ENCODE data around the gene EFTUD2. TPM values are rescaled to one million over a fixed set of nuclear protein-coding genes. Genes with fewer than 3 reads are reported as not detected.

EFTUD2 gene
- total and polyA plus RNA-seq, 2 experiments from 2014 or later = 65.2 to 87.0 TPM

- no peaks in the 10 kb centered on the region for H3K9me2 ChIP-seq (replicated peaks; ENCODE audit: insufficient read depth)
- H3K4me1 ChIP-seq (ENCODE audit: insufficient read depth) = no peaks in the 10 kb centered on the region
- H3K4me2 ChIP-seq = no peak overlapping the region
- H3K36me3 ChIP-seq (replicated peaks; ENCODE audit: insufficient read depth, low read depth) = peaks cover 3% of the 10 kb centered on the region
- H3K27me3 ChIP-seq = no peaks in the 10 kb centered on the region
- no peak overlapping the region for H3K4me3 ChIP-seq
- 100% methylated on average over 5 of the region's 5 CpGs for WGBS (ENCODE audit: low lambda C conversion rate, missing lambda C conversion rate)
- TF ChIP-seq EZH2phosphoT487 (IDR thresholded peaks at IDR 0.05; ENCODE audit: low read depth, severe bottlenecking, unreplicated experiment) = no peak
- no peak for TF ChIP-seq CTCF (IDR thresholded peaks at IDR 0.05; ENCODE audit: poor library complexity)
- TF ChIP-seq EZH2 (IDR thresholded peaks at IDR 0.05; ENCODE audit: borderline replicate concordance) = no peak
- DNase-seq (ENCODE audit: low spot score) = no peak
- no peaks in the 10 kb centered on the region for H4K20me1 ChIP-seq (ENCODE audit: insufficient read depth, poor library complexity, severe bottlenecking)
- H3K27ac ChIP-seq = no peak overlapping the region
- H3K79me2 ChIP-seq = no peaks in the 10 kb centered on the region
- H3K9me3 ChIP-seq (ENCODE audit: low read depth) = no peaks in the 10 kb centered on the region
- no peak overlapping the region for H2AFZ ChIP-seq
Measured at GRCh38 chr17:44854192-44854591, 45.1 kb downstream of the EFTUD2 start.

GRCh38 chr17:44850612-44851011 lies 48.6 kb downstream of the EFTUD2 start:
- no peak for TF ChIP-seq EZH2 (IDR thresholded peaks at IDR 0.05; ENCODE audit: borderline replicate concordance)
- no peak for TF ChIP-seq CTCF (IDR thresholded peaks at IDR 0.05; ENCODE audit: poor library complexity)
- no peak for TF ChIP-seq EZH2phosphoT487 (IDR thresholded peaks at IDR 0.05; ENCODE audit: low read depth, severe bottlenecking, unreplicated experiment)
- H3K79me2 ChIP-seq = no peaks in the 10 kb centered on the region
- H3K36me3 ChIP-seq (replicated peaks; ENCODE audit: insufficient read depth, low read depth) = no peaks in the 10 kb centered on the region
- no peaks in the 10 kb centered on the region for H4K20me1 ChIP-seq (ENCODE audit: insufficient read depth, poor library complexity, severe bottlenecking)
- H3K27ac ChIP-seq = no peak overlapping the region
- no peaks in the 10 kb centered on the region for H3K9me2 ChIP-seq (replicated peaks; ENCODE audit: insufficient read depth)
- no peaks in the 10 kb centered on the region for H3K9me3 ChIP-seq (ENCODE audit: low read depth)
- no peak overlapping the region for H2AFZ ChIP-seq
- H3K4me3 ChIP-seq = no peak overlapping the region
- H3K27me3 ChIP-seq = no peaks in the 10 kb centered on the region
- DNase-seq (ENCODE audit: low spot score) = no peak
- H3K4me2 ChIP-seq = no peak overlapping the region
- WGBS (ENCODE audit: low lambda C conversion rate, missing lambda C conversion rate) = 90% methylated on average over 5 of the region's 5 CpGs
- no peaks in the 10 kb centered on the region for H3K4me1 ChIP-seq (ENCODE audit: insufficient read depth)

- TF ChIP-seq EZH2 (IDR thresholded peaks at IDR 0.05; ENCODE audit: borderline replicate concordance) (no peak), CTCF (IDR thresholded peaks at IDR 0.05; ENCODE audit: poor library complexity) (no peak), EZH2phosphoT487 (IDR thresholded peaks at IDR 0.05; ENCODE audit: low read depth, severe bottlenecking, unreplicated experiment) (no peak)
- no peak overlapping the region for H3K4me3 ChIP-seq
- no peaks in the 10 kb centered on the region for H3K4me1 ChIP-seq (ENCODE audit: insufficient read depth)
- DNase-seq (ENCODE audit: low spot score) = no peak
- no peaks in the 10 kb centered on the region for H3K79me2 ChIP-seq
- 93% methylated on average over 7 of the region's 7 CpGs for WGBS (ENCODE audit: low lambda C conversion rate, missing lambda C conversion rate)
- no peaks in the 10 kb centered on the region for H4K20me1 ChIP-seq (ENCODE audit: insufficient read depth, poor library complexity, severe bottlenecking)
- H3K27me3 ChIP-seq = no peaks in the 10 kb centered on the region
- no peaks in the 10 kb centered on the region for H3K9me2 ChIP-seq (replicated peaks; ENCODE audit: insufficient read depth)
- no peaks in the 10 kb centered on the region for H3K36me3 ChIP-seq (replicated peaks; ENCODE audit: insufficient read depth, low read depth)
- H3K9me3 ChIP-seq (ENCODE audit: low read depth) = no peaks in the 10 kb centered on the region
- H3K4me2 ChIP-seq = no peak overlapping the region
- no peak overlapping the region for H3K27ac ChIP-seq
- no peak overlapping the region for H2AFZ ChIP-seq
Measured at GRCh38 chr17:44850025-44850424, 49.2 kb downstream of the EFTUD2 start.

Data from hepatocyte (in vitro differentiated cells).